Measurements from ENCODE around the gene FXYD3. TPM values are rescaled to one million over a fixed set of nuclear protein-coding genes. Genes with fewer than 3 reads are reported as not detected.

FXYD3 gene
- total and polyA plus RNA-seq, 4 donors: 0.32 to 0.45 TPM; not detected in 2

- no peak for TF ChIP-seq JUND (IDR thresholded peaks at IDR 0.05)
- no peak for TF ChIP-seq MAX (IDR thresholded peaks at IDR 0.05)
Measured at GRCh38 chr19:35136231-35136630, 20.6 kb downstream of the FXYD3 start.

GRCh38 chr19:35136977-35137702, 21.5 kb downstream of the FXYD3 start:
- Histone ChIP-seq H3K9ac (ENCODE audit: low read depth in 1 of 2, low read length in 2 of 2) (peak overlapping the region; percentile 49 to 76), H3K4me1 (ENCODE audit: control insufficient read depth in 4 of 4, insufficient read depth in 4 of 4, low read length in 3 of 4) (peaks cover 18 to 50% (median 37%) of the 10 kb centered on the region in 4 donors), H3K4me3 (ENCODE audit: low read depth in 1 of 3, low read length in 3 of 3) (peak overlapping the region in 2 of 3 donors; percentile 35 to 51), H3K27me3 (ENCODE audit: control insufficient read depth in 4 of 4, insufficient read depth in 4 of 4, low read length in 3 of 4) (no peaks in the 10 kb centered on the region), H3K9me3 (ENCODE audit: control insufficient read depth in 4 of 4, low read length in 3 of 4) (no peaks in the 10 kb centered on the region), H3K27ac (ENCODE audit: low read depth in 1 of 2, low read length in 2 of 2) (peak overlapping the region; percentile 97 to 99), H3K36me3 (ENCODE audit: control insufficient read depth in 4 of 4, insufficient read depth in 3 of 4, low read depth in 1 of 4, low read length in 3 of 4) (no peaks in the 10 kb centered on the region)
- DNase-seq (ENCODE audit: low spot score): no peak
- WGBS: 20% methylated on average over 9 of the region's 9 CpGs
- peak; percentile 74 for TF ChIP-seq NR2F2 (IDR thresholded peaks at IDR 0.05)
- TF ChIP-seq RAD21 (IDR thresholded peaks at IDR 0.05): peak in 1 of 2 donors; percentile 36
- peak; percentile 75 for TF ChIP-seq TAF1 (conservative IDR thresholded peaks at IDR 0.05)
- peak; percentile 90 for TF ChIP-seq ZBTB33 (IDR thresholded peaks at IDR 0.05)
- TF ChIP-seq HNF4G (IDR thresholded peaks at IDR 0.05): no peak
- TF ChIP-seq SP1 (IDR thresholded peaks at IDR 0.05): peak; percentile 96
- peak; percentile 94 for TF ChIP-seq FOXA2 (IDR thresholded peaks at IDR 0.05)
- TF ChIP-seq JUND (IDR thresholded peaks at IDR 0.05): peak in 1 of 2 donors; percentile 67
- TF ChIP-seq GABPA (IDR thresholded peaks at IDR 0.05 in 1 of 2, conservative IDR thresholded peaks at IDR 0.05 in 1 of 2): peak in 1 of 2 donors; percentile 41
- peak; percentile 90 for TF ChIP-seq REST (IDR thresholded peaks at IDR 0.05)
- TF ChIP-seq ATF3 (IDR thresholded peaks at IDR 0.05): peak; percentile 78
- peak; percentile 92 for TF ChIP-seq MAX (IDR thresholded peaks at IDR 0.05)
- TF ChIP-seq YY1 (IDR thresholded peaks at IDR 0.05): peak; percentile 92
- TF ChIP-seq EGR1 (IDR thresholded peaks at IDR 0.05; ENCODE audit: low read depth in 2 of 2): peak in 1 of 2 donors; percentile 91
- no peak for TF ChIP-seq CTCF (IDR thresholded peaks at IDR 0.05; ENCODE audit: low read depth, low read length, missing input control)
- peak; percentile 88 to 90 for TF ChIP-seq HNF4A (conservative IDR thresholded peaks at IDR 0.05)
- peak; percentile 96 to 99 for TF ChIP-seq RXRA (IDR thresholded peaks at IDR 0.05)
- peak; percentile 88 for TF ChIP-seq FOXA1 (IDR thresholded peaks at IDR 0.05)

More at GRCh38 chr19:35136231-35136630, 20.6 kb downstream of the FXYD3 start:
- no peak overlapping the region for H3K4me3 ChIP-seq (ENCODE audit: low read depth in 1 of 3, low read length in 3 of 3)
- peak overlapping the region; percentile 97 to 99 for H3K27ac ChIP-seq (ENCODE audit: low read depth in 1 of 2, low read length in 2 of 2)
- DNase-seq (ENCODE audit: low spot score): no peak
- H3K36me3 ChIP-seq (ENCODE audit: control insufficient read depth in 4 of 4, insufficient read depth in 3 of 4, low read depth in 1 of 4, low read length in 3 of 4): no peaks in the 10 kb centered on the region
- peaks cover 18 to 46% (median 34%) of the 10 kb centered on the region in 4 donors for H3K4me1 ChIP-seq (ENCODE audit: control insufficient read depth in 4 of 4, insufficient read depth in 4 of 4, low read length in 3 of 4)
- no peaks in the 10 kb centered on the region for H3K9me3 ChIP-seq (ENCODE audit: control insufficient read depth in 4 of 4, low read length in 3 of 4)
- peak overlapping the region in 1 of 2 donors; percentile 32 for H3K9ac ChIP-seq (ENCODE audit: low read depth in 1 of 2, low read length in 2 of 2)
- no peaks in the 10 kb centered on the region for H3K27me3 ChIP-seq (ENCODE audit: control insufficient read depth in 4 of 4, insufficient read depth in 4 of 4, low read length in 3 of 4)
- WGBS: 75% methylated on average over 11 of the region's 11 CpGs

Data from liver (tissue), 9 donors.